ENCODE results near the gene LPCAT1.
"Not testable (repeated sequence)": the region's sequence is repeated elsewhere in the genome, so short reads cannot be mapped to it uniquely, and the experiment has no call there.

The LPCAT1 gene

GRCh38 chr5:1464511-1464910, 59.2 kb downstream of the LPCAT1 start:
- no peak for DNase-seq (ENCODE audit: low read depth)

GRCh38 chr5:1464096-1464446, 59.7 kb downstream of the LPCAT1 start:
- no peak for DNase-seq (ENCODE audit: low read depth)

- DNase-seq (ENCODE audit: low read depth), result no peak
Measured at GRCh38 chr5:1463326-1464095, 60.2 kb downstream of the LPCAT1 start.

GRCh38 chr5:1462358-1462757, 61.4 kb downstream of the LPCAT1 start:
- no peak for DNase-seq (ENCODE audit: low read depth)

- DNase-seq (ENCODE audit: low read depth), result no peak
Measured at GRCh38 chr5:1461396-1461795, 62.4 kb downstream of the LPCAT1 start.

- DNase-seq (ENCODE audit: low read depth), result no peak
Measured at GRCh38 chr5:1460054-1460682, 63.6 kb downstream of the LPCAT1 start.

GRCh38 chr5:1459435-1459834, 64.3 kb downstream of the LPCAT1 start:
- DNase-seq (ENCODE audit: low read depth), result not testable (repeated sequence)

GRCh38 chr5:1456110-1456881, 67.5 kb downstream of the LPCAT1 start:
- DNase-seq (ENCODE audit: low read depth), result not testable (repeated sequence)

GRCh38 chr5:1453613-1454012, 70.1 kb downstream of the LPCAT1 start:
- no peak for DNase-seq (ENCODE audit: low read depth)

GRCh38 chr5:1449081-1449630, 74.6 kb downstream of the LPCAT1 start:
- DNase-seq (ENCODE audit: low read depth), result no peak

- no peak for DNase-seq (ENCODE audit: low read depth)
Measured at GRCh38 chr5:1448511-1449011, 75.2 kb downstream of the LPCAT1 start.

GRCh38 chr5:1447671-1448361, 75.9 kb downstream of the LPCAT1 start:
- DNase-seq (ENCODE audit: low read depth), result no peak

GRCh38 chr5:1446602-1447343, 77.0 kb downstream of the LPCAT1 start:
- no peak for DNase-seq (ENCODE audit: low read depth)

GRCh38 chr5:1445689-1446601, 77.8 kb downstream of the LPCAT1 start:
- no peak for DNase-seq (ENCODE audit: low read depth)

GRCh38 chr5:1445313-1445688, 78.5 kb downstream of the LPCAT1 start, which contains the start of gene SLC6A3:
SLC6A3 (minus strand) TSS chr5:1445440; CDS start chr5:1443197, 2,243 bp downstream.
- no peak for DNase-seq (ENCODE audit: low read depth)

- no peak for DNase-seq (ENCODE audit: low read depth)
Measured at GRCh38 chr5:1444361-1445189, 79.2 kb downstream of the LPCAT1 start.

GRCh38 chr5:1443991-1444360, 79.8 kb downstream of the LPCAT1 start:
- no peak for DNase-seq (ENCODE audit: low read depth)

GRCh38 chr5:1443171-1443570, 80.6 kb downstream of the LPCAT1 start:
- no peak for DNase-seq (ENCODE audit: low read depth)

Data from non-pigmented ciliary epithelial cell (primary cell).